ENCODE measurements around the gene MCC. TPM values are rescaled to one million over a fixed set of nuclear protein-coding genes. Genes with fewer than 3 reads are reported as not detected.

The MCC gene
- total RNA-seq, 1 experiment from 2014 or later = 7.1 TPM

DNA sequence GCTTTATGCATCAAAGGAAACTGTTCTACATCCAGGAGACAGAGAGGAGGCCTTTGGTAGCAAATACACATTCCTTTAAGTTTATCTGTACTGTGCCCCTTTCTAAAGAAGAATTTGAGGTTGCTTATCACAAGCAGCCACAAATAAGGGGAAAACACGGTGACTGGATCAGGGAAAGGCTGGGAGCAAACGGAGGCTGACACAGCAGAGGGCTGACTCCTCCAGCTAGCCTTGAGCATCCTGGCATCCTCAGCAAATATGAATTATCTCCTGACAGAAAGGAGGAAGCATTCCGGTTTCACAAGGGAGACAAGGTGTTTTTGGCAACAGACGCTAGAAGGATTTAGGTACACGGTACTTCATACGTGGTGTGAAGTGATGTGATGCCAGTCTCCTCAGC is 378.1 kb downstream of the MCC start:
- Histone ChIP-seq H3F3A (ENCODE audit: low read length, unreplicated experiment) (no peaks in the 10 kb centered on the region), H3K4me1 (ENCODE audit: insufficient read depth, low read length) (no peaks in the 10 kb centered on the region; the same call in 1 of the 2 replicates), H3K9me3 (ENCODE audit: low read length) (no peaks in the 10 kb centered on the region), H3K36me3 (ENCODE audit: low read depth, low read length) (no peaks in the 10 kb centered on the region), H2AFZ (ENCODE audit: low read length) (no peak overlapping the region), H3K27me3 (ENCODE audit: low read length) (no peaks in the 10 kb centered on the region), H3K4me3 (ENCODE audit: low read length) (no peak overlapping the region), H3K9me2 (replicated peaks; ENCODE audit: low read length) (no peaks in the 10 kb centered on the region), H3K27ac (ENCODE audit: low read length) (no peak overlapping the region), H3K9ac (ENCODE audit: low read length) (no peak overlapping the region), H4K20me1 (ENCODE audit: low read length) (no peaks in the 10 kb centered on the region), H3K4me2 (ENCODE audit: low read length) (no peak overlapping the region), H3K79me2 (ENCODE audit: low read length) (no peaks in the 10 kb centered on the region)
- ChIA-PET POLR2A (ENCODE audit: unreplicated experiment) (no interaction called here), CTCF (no interaction called here)
- BruUV-seq (replicated peaks) = no TSS peak
- DNase-seq (no peak), ATAC-seq (no peak)
- TF ChIP-seq, protein P1, sequence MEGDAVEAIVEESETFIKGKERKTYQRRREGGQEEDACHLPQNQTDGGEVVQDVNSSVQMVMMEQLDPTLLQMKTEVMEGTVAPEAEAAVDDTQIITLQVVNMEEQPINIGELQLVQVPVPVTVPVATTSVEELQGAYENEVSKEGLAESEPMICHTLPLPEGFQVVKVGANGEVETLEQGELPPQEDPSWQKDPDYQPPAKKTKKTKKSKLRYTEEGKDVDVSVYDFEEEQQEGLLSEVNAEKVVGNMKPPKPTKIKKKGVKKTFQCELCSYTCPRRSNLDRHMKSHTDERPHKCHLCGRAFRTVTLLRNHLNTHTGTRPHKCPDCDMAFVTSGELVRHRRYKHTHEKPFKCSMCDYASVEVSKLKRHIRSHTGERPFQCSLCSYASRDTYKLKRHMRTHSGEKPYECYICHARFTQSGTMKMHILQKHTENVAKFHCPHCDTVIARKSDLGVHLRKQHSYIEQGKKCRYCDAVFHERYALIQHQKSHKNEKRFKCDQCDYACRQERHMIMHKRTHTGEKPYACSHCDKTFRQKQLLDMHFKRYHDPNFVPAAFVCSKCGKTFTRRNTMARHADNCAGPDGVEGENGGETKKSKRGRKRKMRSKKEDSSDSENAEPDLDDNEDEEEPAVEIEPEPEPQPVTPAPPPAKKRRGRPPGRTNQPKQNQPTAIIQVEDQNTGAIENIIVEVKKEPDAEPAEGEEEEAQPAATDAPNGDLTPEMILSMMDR (conservative IDR thresholded peaks at IDR 0.05; ENCODE audit: low read depth, low read length) = no peak
- TF ChIP-seq EZH2 (IDR thresholded peaks at IDR 0.05; ENCODE audit: low read length, unreplicated experiment) = no peak
- no peak for TF ChIP-seq EZH2phosphoT487 (IDR thresholded peaks at IDR 0.05; ENCODE audit: borderline replicate concordance, low read length)
- intact Hi-C loops (cut with micrococcal nuclease) = no loop called here

DNA sequence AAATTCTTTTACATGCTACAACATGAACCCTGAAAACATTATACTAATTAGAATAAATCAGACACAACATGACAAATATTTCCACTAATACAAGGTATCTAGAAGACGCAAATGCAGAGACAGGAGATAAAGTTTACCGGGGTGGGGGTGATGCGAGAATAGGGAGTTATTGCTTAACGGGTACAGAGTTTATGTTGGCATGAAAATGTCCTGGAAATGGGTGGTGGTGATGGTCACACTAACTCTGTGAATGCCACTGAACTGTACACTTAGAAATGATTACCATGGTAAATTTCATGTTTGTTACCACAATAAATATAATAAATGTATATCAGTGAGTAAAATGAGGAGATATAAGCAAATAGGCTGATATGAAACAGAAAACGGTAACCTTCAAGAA is 378.9 kb downstream of the MCC start:
- ChIA-PET CTCF (no interaction called here), POLR2A (ENCODE audit: unreplicated experiment) (no interaction called here)
- Histone ChIP-seq H3K4me1 (ENCODE audit: insufficient read depth, low read length) (no peaks in the 10 kb centered on the region; the same call in 1 of the 2 replicates), H3K9me2 (replicated peaks; ENCODE audit: low read length) (no peaks in the 10 kb centered on the region), H3K79me2 (ENCODE audit: low read length) (no peaks in the 10 kb centered on the region), H3K4me2 (ENCODE audit: low read length) (no peak overlapping the region), H3K27ac (ENCODE audit: low read length) (no peak overlapping the region), H3K27me3 (ENCODE audit: low read length) (no peaks in the 10 kb centered on the region), H3K36me3 (ENCODE audit: low read depth, low read length) (no peaks in the 10 kb centered on the region), H3K9ac (ENCODE audit: low read length) (no peak overlapping the region), H3F3A (ENCODE audit: low read length, unreplicated experiment) (no peaks in the 10 kb centered on the region), H3K9me3 (ENCODE audit: low read length) (no peaks in the 10 kb centered on the region), H4K20me1 (ENCODE audit: low read length) (no peaks in the 10 kb centered on the region), H3K4me3 (ENCODE audit: low read length) (no peak overlapping the region), H2AFZ (ENCODE audit: low read length) (no peak overlapping the region)
- no peak for ATAC-seq
- intact Hi-C loops (cut with micrococcal nuclease) = no loop called here
- BruUV-seq (replicated peaks) = no TSS peak
- no peak for DNase-seq
- TF ChIP-seq EZH2phosphoT487 (IDR thresholded peaks at IDR 0.05; ENCODE audit: borderline replicate concordance, low read length) = no peak
- no peak for TF ChIP-seq EZH2 (IDR thresholded peaks at IDR 0.05; ENCODE audit: low read length, unreplicated experiment)
- TF ChIP-seq, protein P1 (conservative IDR thresholded peaks at IDR 0.05; ENCODE audit: low read depth, low read length) = no peak

DNA sequence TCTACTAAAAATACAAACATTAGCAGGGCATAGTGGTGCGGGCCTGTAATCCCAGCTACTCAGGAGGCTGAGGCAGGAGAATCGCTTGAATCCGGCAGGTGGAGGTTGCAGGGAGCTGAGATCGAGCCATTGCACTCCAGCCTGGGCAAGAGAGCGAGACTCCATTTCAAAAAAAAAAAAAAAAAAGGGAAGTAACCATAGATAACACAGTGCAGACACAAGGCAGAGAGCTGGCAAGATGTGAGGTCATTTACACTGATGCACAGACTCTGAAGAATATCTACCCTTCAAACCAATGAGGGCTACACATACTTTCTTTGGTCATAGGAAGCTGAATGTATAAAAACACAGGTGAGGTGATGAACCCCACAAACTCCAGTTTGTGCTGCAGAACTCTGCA is 379.8 kb downstream of the MCC start:
- no peak for DNase-seq

More for the DNA sequence above, 379.8 kb downstream of the MCC start:
- H3K9me3 ChIP-seq (ENCODE audit: low read length) = no peaks in the 10 kb centered on the region
- H3K79me2 ChIP-seq (ENCODE audit: low read length) = no peaks in the 10 kb centered on the region
- H3K4me2 ChIP-seq (ENCODE audit: low read length) = no peak overlapping the region
- TF ChIP-seq EZH2phosphoT487 (IDR thresholded peaks at IDR 0.05; ENCODE audit: borderline replicate concordance, low read length) (no peak), EZH2 (IDR thresholded peaks at IDR 0.05; ENCODE audit: low read length, unreplicated experiment) (no peak)
- TF ChIP-seq, protein P1 (conservative IDR thresholded peaks at IDR 0.05; ENCODE audit: low read depth, low read length) = no peak
- intact Hi-C loops (cut with micrococcal nuclease) = no loop called here
- no TSS peak for BruUV-seq (replicated peaks)
- no peaks in the 10 kb centered on the region for H4K20me1 ChIP-seq (ENCODE audit: low read length)
- no peak overlapping the region for H3K27ac ChIP-seq (ENCODE audit: low read length)
- H3K36me3 ChIP-seq (ENCODE audit: low read depth, low read length) = no peaks in the 10 kb centered on the region
- H3K9me2 ChIP-seq (replicated peaks; ENCODE audit: low read length) = no peaks in the 10 kb centered on the region
- POLR2A ChIA-PET (ENCODE audit: unreplicated experiment) = no interaction called here
- no peak overlapping the region for H2AFZ ChIP-seq (ENCODE audit: low read length)
- no peaks in the 10 kb centered on the region for H3F3A ChIP-seq (ENCODE audit: low read length, unreplicated experiment)
- CTCF ChIA-PET = no interaction called here
- H3K4me3 ChIP-seq (ENCODE audit: low read length) = no peak overlapping the region
- no peak overlapping the region for H3K9ac ChIP-seq (ENCODE audit: low read length)
- no peaks in the 10 kb centered on the region for H3K27me3 ChIP-seq (ENCODE audit: low read length)
- ATAC-seq = no peak
- no peaks in the 10 kb centered on the region; the same call in 1 of the 2 replicates for H3K4me1 ChIP-seq (ENCODE audit: insufficient read depth, low read length)

All from PC-3 (cell line).